Superior temporal gyrus (tissue), 1 donor: ENCODE results near the gene LRRC23.
"Not testable (repeated sequence)": the region's sequence is repeated elsewhere in the genome, so short reads cannot be mapped to it uniquely, and the experiment has no call there.

Experiments used
- DNase-seq: peaks from one replicate; pipeline ENCODE4 v3.0.0-alpha.2; 2016; ENCODE audit errors: extremely low spot score

Gene LRRC23

GRCh38 chr12:6902448-6902847, 2.2 kb upstream of the LRRC23 start:
- no peak for DNase-seq

- DNase-seq: no peak
Observed at GRCh38 chr12:6903722-6904121, 900 bp upstream of the LRRC23 start.

- no peak for DNase-seq
Observed at GRCh38 chr12:6905414-6906040, 905 bp downstream of the LRRC23 start.

GRCh38 chr12:6908141-6908540, 3.5 kb downstream of the LRRC23 start:
- not testable (repeated sequence) for DNase-seq

- no peak for DNase-seq
Observed at GRCh38 chr12:6909421-6910145, 5.0 kb downstream of the LRRC23 start.

GRCh38 chr12:6912164-6912935, 7.7 kb downstream of the LRRC23 start:
- no peak for DNase-seq

GRCh38 chr12:6914246-6914946, 9.8 kb downstream of the LRRC23 start, which contains the start of gene ENO2:
Gene ENO2 (plus strand): TSS chr12:6914580. CDS start chr12:6915833, 1,253 bp downstream.
- peak; percentile 77 for DNase-seq

GRCh38 chr12:6914947-6915788, 10.5 kb downstream of the LRRC23 start:
- no peak for DNase-seq

- DNase-seq: no peak
Observed at GRCh38 chr12:6915789-6916285, 11.2 kb downstream of the LRRC23 start.

GRCh38 chr12:6916426-6917200, 12.0 kb downstream of the LRRC23 start:
- no peak for DNase-seq

- no peak for DNase-seq
Observed at GRCh38 chr12:6917491-6918231, 13.0 kb downstream of the LRRC23 start.

GRCh38 chr12:6919588-6919987, 15.0 kb downstream of the LRRC23 start:
- DNase-seq: no peak

- no peak for DNase-seq
Observed at GRCh38 chr12:6921539-6921938, 16.9 kb downstream of the LRRC23 start.

- DNase-seq: no peak
Observed at GRCh38 chr12:6921996-6922946, 17.6 kb downstream of the LRRC23 start.

GRCh38 chr12:6923003-6923732, 18.5 kb downstream of the LRRC23 start:
- no peak for DNase-seq

- no peak for DNase-seq
Observed at GRCh38 chr12:6923851-6924250, 19.2 kb downstream of the LRRC23 start.

GRCh38 chr12:6925239-6925539, 20.6 kb downstream of the LRRC23 start:
- DNase-seq: peak; percentile 33
